GM19035 (cell line): Measurements from ENCODE around the gene PPY.
"Not testable (repeated sequence)": the region's sequence is repeated elsewhere in the genome, so short reads cannot be mapped to it uniquely, and the experiment has no call there.

Experiments used
- ATAC-seq: cut with Tn5 transposase; IDR thresholded peaks from one replicate; pipeline ENCODE4 v1.9.1; 2021; ENCODE audit not compliant: unreplicated experiment

Gene PPY

GRCh38 chr17:43906951-43907424 is 35.3 kb downstream of the PPY start:
- ATAC-seq, result no peak

- ATAC-seq, result no peak
Measured at GRCh38 chr17:43905985-43906852, 36.1 kb downstream of the PPY start.

GRCh38 chr17:43905400-43905984 is 36.8 kb downstream of the PPY start:
- ATAC-seq, result no peak

- no peak for ATAC-seq
Measured at GRCh38 chr17:43901861-43902589, 40.3 kb downstream of the PPY start.

GRCh38 chr17:43900858-43901754 is 41.2 kb downstream of the PPY start:
- ATAC-seq, result no peak

GRCh38 chr17:43900183-43900857 is 42.0 kb downstream of the PPY start:
- peak; percentile 52 for ATAC-seq

- ATAC-seq, result no peak
Measured at GRCh38 chr17:43898446-43898845, 43.8 kb downstream of the PPY start.

GRCh38 chr17:43897831-43898230 is 44.4 kb downstream of the PPY start:
- no peak for ATAC-seq

GRCh38 chr17:43894494-43894893 is 47.8 kb downstream of the PPY start:
- ATAC-seq, result not testable (repeated sequence)

GRCh38 chr17:43892647-43892952 is 49.7 kb downstream of the PPY start:
- ATAC-seq, result no peak

GRCh38 chr17:43891851-43892646 is 50.2 kb downstream of the PPY start:
- ATAC-seq, result no peak
